Activated CD8-positive, alpha-beta memory T cell treated with anti-CD3 and anti-CD28 coated beads, Interleukin-2, amount 10 ng/mL, durations not matched to agents 7 days and 5 days (primary cell): ENCODE data around the gene MIPOL1. TPM values are rescaled to one million over a fixed set of nuclear protein-coding genes. Genes with fewer than 3 reads are reported as not detected.
"Not testable (repeated sequence)": the region's sequence is repeated elsewhere in the genome, so short reads cannot be mapped to it uniquely, and the experiment has no call there.

ENCODE experiments used
- ATAC-seq: fragments of 150-1000 bp; cut with Tn5 transposase; one replicate; pipeline ENCODE4 v1.10.0; 2021; ENCODE audit warnings: moderate library complexity
- CTCF ChIA-PET: fragments of 350-600 bp; sonication (Branson Sonifier 250); formaldehyde crosslinking; loops from one replicate; lab custom pipeline; 2021; ENCODE audit warnings: antibody characterized with exemption; lab: Charles Lee
- DNase-seq: peaks from one replicate; pipeline ENCODE4 v3.0.0-alpha.2; 2020
- H3K27ac Mint-ChIP-seq: one replicate; pipeline ENCODE4 v1.8.0; 2021; ENCODE audit warnings: mild to moderate bottlenecking, mixed read lengths
- H3K27me3 Mint-ChIP-seq: one replicate; pipeline ENCODE4 v1.8.0; 2021; ENCODE audit warnings: mixed read lengths
- H3K36me3 Mint-ChIP-seq: one replicate; pipeline ENCODE4 v1.8.0; 2021; ENCODE audit warnings: mild to moderate bottlenecking, mixed read lengths
- H3K4me1 Mint-ChIP-seq: one replicate; pipeline ENCODE4 v1.8.0; 2021; ENCODE audit warnings: mixed read lengths
- H3K4me3 Mint-ChIP-seq: one replicate; pipeline ENCODE4 v1.8.0; 2021; ENCODE audit warnings: mild to moderate bottlenecking, moderate library complexity, mixed read lengths
- H3K9me3 Mint-ChIP-seq: one replicate; pipeline ENCODE4 v1.8.0; 2022; ENCODE audit warnings: low read depth, mixed read lengths
- total RNA-seq, 2 experiments: library from RNA; stranded (reverse); gene quantifications; one replicate each; pipeline ENCODE4 v1.2.3, GENCODE V29; 2021

MIPOL1 gene
- total RNA-seq, 2 experiments from 2014 or later = not detected

DNA sequence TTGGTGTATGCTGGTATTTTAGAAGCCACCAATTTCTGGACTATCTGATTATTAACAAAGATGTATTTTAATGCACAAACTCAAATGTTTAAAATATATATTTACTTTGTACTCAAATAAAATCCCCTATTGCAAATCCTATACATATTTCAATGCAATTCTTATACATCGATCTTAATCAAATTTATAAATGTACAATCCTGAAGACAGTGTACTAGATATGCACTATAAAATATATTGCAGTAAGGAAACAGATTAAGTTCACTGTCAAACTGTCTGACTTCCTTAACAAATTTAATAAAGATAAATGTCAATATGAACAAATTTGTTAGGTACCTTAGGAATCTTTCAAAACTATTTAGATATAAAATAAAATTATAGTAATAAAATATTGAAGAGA is 353.4 kb downstream of the MIPOL1 start:
- peaks cover 8% of the 10 kb centered on the region for H3K9me3 Mint-ChIP-seq
- CTCF ChIA-PET = no interaction called here
- no peak for ATAC-seq
- H3K36me3 Mint-ChIP-seq = no peaks in the 10 kb centered on the region
- H3K27me3 Mint-ChIP-seq = no peaks in the 10 kb centered on the region
- no peaks in the 10 kb centered on the region for H3K4me1 Mint-ChIP-seq
- H3K4me3 Mint-ChIP-seq = no peak overlapping the region
- no peak overlapping the region for H3K27ac Mint-ChIP-seq
- DNase-seq = no peak

DNA sequence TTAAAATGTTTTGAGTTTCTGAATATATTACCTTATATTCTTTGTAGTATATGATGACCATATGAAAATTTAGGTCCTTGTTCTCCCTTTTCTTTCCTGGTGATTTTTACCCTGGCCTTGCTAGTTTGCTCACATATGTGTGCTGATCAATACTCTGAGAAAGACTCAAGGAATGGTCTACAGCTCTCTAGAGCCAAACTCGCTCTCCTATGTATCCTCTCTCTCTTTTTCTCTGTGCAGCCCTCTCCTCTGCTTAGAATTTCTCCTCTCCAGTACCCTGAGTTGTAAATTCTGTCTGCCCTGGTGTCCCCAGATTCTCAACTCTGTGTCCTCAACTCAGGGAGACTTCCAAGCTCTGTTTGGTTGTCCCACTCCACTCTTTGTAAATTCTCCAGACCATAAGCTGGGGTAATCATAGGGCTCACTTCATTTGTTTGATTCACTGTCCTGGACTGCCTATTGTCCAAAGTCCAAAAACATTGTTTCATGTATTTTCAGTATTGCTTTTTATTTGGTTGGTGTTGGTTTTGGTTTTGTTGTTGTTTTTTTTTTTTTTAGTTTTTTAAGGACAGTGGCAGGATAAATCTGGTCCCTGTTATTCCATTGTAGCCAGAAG is 356.3 kb downstream of the MIPOL1 start:
- H3K4me1 Mint-ChIP-seq = no peaks in the 10 kb centered on the region
- no peak overlapping the region for H3K27ac Mint-ChIP-seq
- CTCF ChIA-PET = no interaction called here
- H3K36me3 Mint-ChIP-seq = peaks cover 2% of the 10 kb centered on the region
- peaks cover 12% of the 10 kb centered on the region for H3K9me3 Mint-ChIP-seq
- ATAC-seq = no peak
- no peaks in the 10 kb centered on the region for H3K27me3 Mint-ChIP-seq
- H3K4me3 Mint-ChIP-seq = no peak overlapping the region
- no peak for DNase-seq

DNA sequence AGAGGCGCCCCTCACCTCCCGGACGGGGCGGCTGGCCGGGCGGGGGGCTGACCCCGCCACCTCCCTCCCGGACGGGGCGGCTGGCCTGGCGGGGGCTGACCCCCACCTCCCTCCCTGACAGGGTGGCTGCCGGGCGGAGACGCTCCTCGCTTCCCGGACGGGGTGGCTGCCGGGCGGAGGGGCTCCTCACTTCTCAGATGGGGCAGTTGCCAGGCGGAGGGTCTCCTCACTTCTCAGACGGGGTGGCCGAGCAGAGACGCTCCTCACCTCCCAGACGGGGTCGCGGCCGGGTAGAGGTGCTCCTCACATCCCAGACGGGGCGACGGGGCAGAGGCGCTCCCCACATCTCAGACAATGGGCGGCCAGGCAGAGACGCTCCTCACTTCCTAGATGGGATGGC is 357.9 kb downstream of the MIPOL1 start:
- H3K27ac Mint-ChIP-seq, DNase-seq, H3K4me1 Mint-ChIP-seq, ATAC-seq, H3K36me3 Mint-ChIP-seq, CTCF ChIA-PET, H3K27me3 Mint-ChIP-seq, H3K4me3 Mint-ChIP-seq: not testable (repeated sequence)
- peaks cover 12% of the 10 kb centered on the region for H3K9me3 Mint-ChIP-seq

DNA sequence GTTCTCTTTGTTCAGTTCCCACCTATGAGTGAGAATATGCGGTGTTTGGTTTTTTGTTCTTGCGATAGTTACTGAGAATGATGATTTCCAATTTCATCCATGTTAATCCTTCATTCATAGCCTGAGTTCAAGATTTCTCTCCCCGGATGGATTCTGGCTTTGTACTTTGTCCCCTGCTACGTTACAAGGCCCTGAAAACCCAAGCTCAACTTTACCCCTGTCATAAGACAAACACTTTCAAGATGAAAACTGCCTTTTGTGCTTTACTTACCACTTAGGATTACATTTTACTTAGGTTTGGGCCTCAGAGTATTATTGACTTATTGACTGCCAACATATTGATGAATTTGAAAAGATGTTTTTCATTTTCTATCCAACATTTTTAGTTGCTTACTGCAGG is 361.0 kb downstream of the MIPOL1 start:
- Mint-ChIP-seq H3K4me3 (no peak overlapping the region), H3K27me3 (no peaks in the 10 kb centered on the region), H3K4me1 (no peaks in the 10 kb centered on the region), H3K27ac (no peak overlapping the region), H3K36me3 (peaks cover 2% of the 10 kb centered on the region), H3K9me3 (peaks cover 6% of the 10 kb centered on the region)
- no peak for DNase-seq
- no peak for ATAC-seq
- CTCF ChIA-PET = no interaction called here

DNA sequence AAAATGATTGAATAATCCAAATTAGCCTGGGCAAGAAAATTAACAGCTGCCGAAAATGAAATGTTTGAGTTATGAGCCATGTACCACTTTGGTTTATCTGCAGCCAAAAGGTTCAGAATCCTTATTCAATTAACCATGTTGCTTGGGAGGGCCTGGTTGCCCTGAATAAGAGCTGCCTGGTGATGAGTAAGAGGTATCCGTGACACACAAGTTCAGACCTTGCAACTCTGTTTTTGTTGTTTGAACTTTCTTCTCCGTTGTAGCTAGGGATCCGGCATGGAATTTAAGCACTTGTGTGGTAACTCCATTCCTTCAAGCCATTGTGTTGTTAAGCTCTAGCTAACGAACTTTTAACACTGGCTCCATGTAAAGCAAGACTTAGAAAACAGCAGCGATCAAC is 361.6 kb downstream of the MIPOL1 start:
- no peak overlapping the region for H3K27ac Mint-ChIP-seq
- no peak for DNase-seq
- no peaks in the 10 kb centered on the region for H3K4me1 Mint-ChIP-seq
- H3K36me3 Mint-ChIP-seq = peaks cover 2% of the 10 kb centered on the region
- H3K27me3 Mint-ChIP-seq = no peaks in the 10 kb centered on the region
- peaks cover 3% of the 10 kb centered on the region for H3K9me3 Mint-ChIP-seq
- CTCF ChIA-PET = no interaction called here
- no peak overlapping the region for H3K4me3 Mint-ChIP-seq
- no peak for ATAC-seq

DNA sequence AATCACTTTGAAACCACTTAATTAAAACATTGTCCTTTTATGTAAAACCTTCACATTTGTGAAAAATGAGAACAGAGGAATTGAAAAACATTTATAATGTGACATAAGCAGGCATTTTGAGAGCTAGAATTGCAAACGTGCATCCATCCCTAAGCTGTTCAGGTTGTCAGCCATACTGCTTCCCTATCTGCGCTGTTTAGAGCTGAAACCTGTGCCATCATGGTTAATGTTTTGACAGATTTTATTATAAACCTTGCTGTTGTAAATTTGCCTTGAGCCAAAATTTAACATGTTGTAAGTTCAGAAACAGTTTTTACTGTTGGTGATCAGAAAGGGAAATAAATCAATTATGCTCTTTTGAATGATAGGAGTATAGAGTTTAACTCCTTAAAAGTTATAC is 365.5 kb downstream of the MIPOL1 start:
- Mint-ChIP-seq H3K36me3 (no peaks in the 10 kb centered on the region), H3K27me3 (no peaks in the 10 kb centered on the region), H3K27ac (no peak overlapping the region), H3K4me1 (no peaks in the 10 kb centered on the region), H3K4me3 (no peak overlapping the region), H3K9me3 (no peaks in the 10 kb centered on the region)
- DNase-seq (no peak), ATAC-seq (no peak)
- CTCF ChIA-PET = no interaction called here

DNA sequence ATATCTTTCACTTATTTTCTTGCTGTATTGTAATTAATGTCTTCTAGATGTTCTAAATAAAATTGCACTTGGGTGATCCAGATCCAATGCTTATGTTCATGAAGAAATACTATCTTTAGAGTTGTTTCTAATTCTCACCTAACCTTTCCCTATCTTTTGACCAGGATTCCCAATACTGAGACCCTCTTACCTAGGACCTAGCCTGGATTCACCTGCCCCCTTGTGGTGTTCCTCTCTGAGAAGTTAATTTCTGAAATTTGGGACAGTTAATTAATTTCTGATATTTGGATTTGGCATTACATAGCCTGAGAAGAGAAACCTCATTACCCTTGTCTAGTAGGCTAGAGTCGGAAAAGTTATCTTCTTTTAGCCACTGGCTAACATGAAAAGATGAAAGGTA is 367.8 kb downstream of the MIPOL1 start:
- CTCF ChIA-PET = no interaction called here
- H3K4me3 Mint-ChIP-seq = no peak overlapping the region
- ATAC-seq (no peak), DNase-seq (no peak)
- H3K27ac Mint-ChIP-seq = no peak overlapping the region
- H3K4me1 Mint-ChIP-seq = no peaks in the 10 kb centered on the region
- H3K36me3 Mint-ChIP-seq = no peaks in the 10 kb centered on the region
- H3K9me3 Mint-ChIP-seq = no peaks in the 10 kb centered on the region
- no peaks in the 10 kb centered on the region for H3K27me3 Mint-ChIP-seq

DNA sequence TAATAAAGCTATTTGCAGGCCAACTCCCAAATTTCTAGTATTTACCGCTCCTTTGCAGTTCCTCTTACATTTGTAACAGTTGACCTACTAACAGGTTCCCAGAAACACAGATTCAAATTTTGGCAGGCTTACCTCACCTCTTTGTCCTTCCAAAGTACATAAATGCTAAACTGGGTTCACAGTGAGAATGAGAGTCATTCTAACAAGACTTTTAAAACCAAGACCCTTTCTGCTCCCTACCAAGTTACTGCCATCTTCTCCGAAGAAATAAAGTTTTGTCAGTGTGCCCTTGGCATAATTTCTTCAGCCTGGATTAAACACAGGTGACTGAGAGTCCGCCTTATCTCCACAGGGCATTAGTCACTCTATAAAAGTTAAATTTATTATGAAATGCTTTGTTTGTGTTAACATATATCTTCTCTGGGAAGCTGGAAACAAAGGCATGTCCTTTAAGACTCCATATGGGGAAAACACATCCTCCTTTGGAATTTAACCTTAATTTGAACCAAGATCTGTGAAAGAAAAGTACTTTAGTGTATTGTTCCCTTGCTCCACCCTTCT is 369.2 kb downstream of the MIPOL1 start:
- Mint-ChIP-seq H3K27me3 (no peaks in the 10 kb centered on the region), H3K36me3 (no peaks in the 10 kb centered on the region), H3K9me3 (no peaks in the 10 kb centered on the region), H3K4me1 (no peaks in the 10 kb centered on the region), H3K4me3 (no peak overlapping the region), H3K27ac (no peak overlapping the region)
- CTCF ChIA-PET = no interaction called here
- no peak for ATAC-seq
- DNase-seq = no peak

DNA sequence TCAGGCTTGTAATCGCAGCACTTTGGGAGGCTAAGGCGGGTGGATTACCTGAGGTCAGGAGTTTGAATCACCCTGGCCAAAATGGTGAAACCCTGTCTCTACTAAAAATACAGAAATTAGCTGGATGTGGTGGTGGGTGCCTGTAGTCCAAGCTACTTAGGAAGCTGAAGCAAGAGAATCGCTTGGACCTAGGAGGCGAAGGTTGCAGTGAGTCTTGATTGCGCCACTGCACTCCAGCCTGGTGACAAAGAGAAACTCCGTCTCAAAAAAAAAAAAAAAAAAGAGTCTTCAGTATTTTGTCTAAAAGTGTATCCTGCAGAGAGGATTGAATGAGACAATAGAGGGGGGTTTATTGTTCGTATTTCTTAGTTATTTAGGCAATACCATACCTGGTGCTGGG is 372.0 kb downstream of the MIPOL1 start:
- H3K4me3 Mint-ChIP-seq = no peak overlapping the region
- no peaks in the 10 kb centered on the region for H3K36me3 Mint-ChIP-seq
- DNase-seq = no peak
- no peak overlapping the region for H3K27ac Mint-ChIP-seq
- H3K4me1 Mint-ChIP-seq = no peaks in the 10 kb centered on the region
- ATAC-seq = no peak
- CTCF ChIA-PET = no interaction called here
- no peaks in the 10 kb centered on the region for H3K9me3 Mint-ChIP-seq
- H3K27me3 Mint-ChIP-seq = no peaks in the 10 kb centered on the region

DNA sequence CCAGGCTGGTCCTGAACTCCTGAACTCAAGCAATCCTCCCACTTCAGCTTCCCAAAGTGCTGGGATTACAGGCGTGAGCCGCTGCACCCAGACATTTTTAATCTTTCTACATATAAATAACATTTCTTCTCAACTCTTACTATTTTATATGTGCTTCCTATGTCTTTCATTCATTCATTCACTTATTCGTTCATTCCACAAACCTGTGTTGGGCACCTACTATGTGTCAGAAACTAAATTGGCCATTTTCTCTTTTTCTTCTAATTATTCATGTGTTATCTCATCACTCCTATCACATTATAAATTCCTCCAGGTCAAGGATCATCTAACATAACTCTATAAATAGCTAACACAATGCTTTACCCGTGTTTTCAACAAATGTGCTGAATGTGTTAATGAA is 373.7 kb downstream of the MIPOL1 start:
- ATAC-seq = no peak
- Mint-ChIP-seq H3K27ac (no peak overlapping the region), H3K4me3 (no peak overlapping the region), H3K36me3 (no peaks in the 10 kb centered on the region), H3K4me1 (no peaks in the 10 kb centered on the region), H3K27me3 (no peaks in the 10 kb centered on the region), H3K9me3 (no peaks in the 10 kb centered on the region)
- DNase-seq = no peak
- CTCF ChIA-PET = no interaction called here

DNA sequence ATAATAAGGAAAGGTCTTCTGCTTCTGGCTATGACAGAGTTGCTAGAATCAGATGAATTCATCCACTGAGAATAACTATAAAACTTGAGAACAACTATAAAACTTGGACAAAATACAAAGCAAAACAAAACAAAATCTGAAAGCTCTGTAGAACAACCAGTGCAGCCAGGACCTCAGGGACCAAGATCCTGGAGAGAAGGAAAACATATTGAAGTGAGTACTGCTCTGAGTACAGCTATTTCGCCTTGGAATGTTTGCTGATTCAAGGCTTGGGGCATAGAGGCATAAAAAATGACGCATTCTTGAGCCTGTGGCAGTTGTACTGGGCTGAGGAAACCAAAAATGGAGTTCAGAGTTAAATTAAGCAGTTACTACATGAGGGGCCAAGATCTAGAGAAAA is 375.6 kb downstream of the MIPOL1 start:
- no peaks in the 10 kb centered on the region for H3K9me3 Mint-ChIP-seq
- no peak for ATAC-seq

DNA sequence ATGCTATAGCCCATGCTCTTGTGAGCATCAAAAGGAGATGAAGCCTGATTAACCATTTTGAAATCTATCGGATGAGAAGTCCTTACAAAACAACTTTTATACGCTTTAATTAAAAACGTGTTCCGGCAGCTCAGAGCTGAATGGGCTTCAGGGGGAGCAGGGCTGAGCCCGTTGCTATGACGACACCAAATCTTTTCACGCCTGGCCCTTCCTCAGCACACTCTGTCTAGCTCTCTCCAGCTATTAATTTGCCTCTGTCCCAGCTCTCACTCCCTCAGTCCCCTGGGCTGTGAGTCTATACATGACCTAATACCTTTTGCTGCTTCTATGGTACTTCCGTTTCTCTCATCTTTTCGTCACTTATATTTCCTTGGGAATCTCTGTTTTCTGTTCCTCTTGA is 381.5 kb downstream of the MIPOL1 start:
- CTCF ChIA-PET = no interaction called here
- ATAC-seq = no peak
- no peaks in the 10 kb centered on the region for H3K4me1 Mint-ChIP-seq
- H3K27ac Mint-ChIP-seq = no peak overlapping the region
- no peak for DNase-seq
- peaks cover 7% of the 10 kb centered on the region for H3K27me3 Mint-ChIP-seq
- no peaks in the 10 kb centered on the region for H3K9me3 Mint-ChIP-seq
- no peaks in the 10 kb centered on the region for H3K36me3 Mint-ChIP-seq
- H3K4me3 Mint-ChIP-seq = no peak overlapping the region

More for the DNA sequence above, 375.6 kb downstream of the MIPOL1 start:
- H3K27ac Mint-ChIP-seq = no peak overlapping the region
- no peak for DNase-seq
- H3K27me3 Mint-ChIP-seq = no peaks in the 10 kb centered on the region
- CTCF ChIA-PET = no interaction called here
- H3K36me3 Mint-ChIP-seq = no peaks in the 10 kb centered on the region
- H3K4me3 Mint-ChIP-seq = no peak overlapping the region
- no peaks in the 10 kb centered on the region for H3K4me1 Mint-ChIP-seq

DNA sequence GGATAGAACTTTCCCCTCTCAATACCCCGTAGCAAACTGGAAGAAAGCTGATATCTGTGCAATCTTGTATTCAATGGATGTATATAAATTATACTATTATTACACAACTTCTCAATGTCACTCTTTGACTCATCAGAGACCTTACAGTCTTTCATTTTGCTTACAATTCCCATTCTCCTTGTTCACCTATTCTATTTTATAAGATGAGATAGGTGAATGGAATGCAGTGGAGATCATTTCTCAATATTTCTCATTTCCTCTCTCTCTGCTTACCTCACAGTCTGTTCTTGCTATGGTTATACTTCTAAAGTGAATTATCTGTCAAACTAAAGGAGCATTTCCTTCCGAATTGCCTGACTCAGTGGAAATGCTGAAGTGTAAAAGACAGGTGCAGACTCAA is 382.4 kb downstream of the MIPOL1 start:
- Mint-ChIP-seq H3K36me3 (no peaks in the 10 kb centered on the region), H3K27me3 (peaks cover 11% of the 10 kb centered on the region), H3K4me3 (no peak overlapping the region), H3K4me1 (no peaks in the 10 kb centered on the region), H3K9me3 (no peaks in the 10 kb centered on the region), H3K27ac (no peak overlapping the region)
- CTCF ChIA-PET = no interaction called here
- DNase-seq (no peak), ATAC-seq (no peak)

DNA sequence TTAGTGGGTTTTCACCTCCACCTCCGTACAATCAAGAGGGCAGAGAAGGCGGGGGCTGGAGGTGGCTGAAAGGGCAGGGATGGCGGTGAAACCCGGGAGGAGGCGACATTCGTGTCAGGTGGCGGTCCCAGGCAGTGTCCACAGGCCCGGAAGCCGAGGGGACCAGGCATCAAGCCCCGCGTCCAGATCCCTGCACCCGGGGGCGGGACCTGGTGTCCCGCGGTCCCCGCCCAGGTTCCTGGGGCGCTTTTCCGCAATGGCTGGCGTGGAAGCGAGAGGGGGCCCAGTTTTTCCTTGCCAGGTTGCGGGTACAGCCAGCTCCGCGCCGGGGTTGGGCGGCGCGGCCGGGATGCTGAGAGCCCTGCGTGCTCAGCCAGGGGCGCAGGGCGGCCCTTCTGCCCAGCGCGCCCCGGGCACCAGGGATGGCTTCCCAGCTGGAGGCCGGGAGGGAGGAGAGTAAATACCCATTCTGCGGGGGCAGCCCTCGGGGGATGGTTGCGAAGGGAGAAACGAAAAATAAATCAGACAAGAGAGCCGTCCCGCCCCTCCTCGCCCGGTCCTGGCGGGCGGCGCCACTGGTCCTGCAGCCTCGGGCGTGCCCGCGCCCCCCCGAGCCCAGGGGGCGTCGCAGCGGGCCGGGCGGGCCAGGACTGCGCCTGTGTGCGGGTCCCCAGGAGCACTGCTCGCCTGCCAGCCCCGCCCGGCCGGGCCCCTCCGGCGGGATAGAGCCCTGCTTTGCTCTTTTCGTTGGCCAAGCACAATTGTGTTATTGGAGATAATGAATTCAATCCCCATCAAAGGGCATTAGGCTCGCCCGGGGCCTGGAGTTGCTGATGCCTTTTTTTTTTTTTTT is 385.8 kb downstream of the MIPOL1 start:
- ATAC-seq = no peak

More for the DNA sequence above, 385.8 kb downstream of the MIPOL1 start:
- no peak overlapping the region for H3K27ac Mint-ChIP-seq
- no peaks in the 10 kb centered on the region for H3K9me3 Mint-ChIP-seq
- no peak overlapping the region for H3K4me3 Mint-ChIP-seq
- CTCF ChIA-PET = no interaction called here
- no peak for DNase-seq
- peaks cover 40% of the 10 kb centered on the region for H3K27me3 Mint-ChIP-seq
- no peaks in the 10 kb centered on the region for H3K36me3 Mint-ChIP-seq
- no peaks in the 10 kb centered on the region for H3K4me1 Mint-ChIP-seq
